HEK293T (cell line): ENCODE data around the gene HLA-DQB1.
"Not testable (repeated sequence)": the region's sequence is repeated elsewhere in the genome, so short reads cannot be mapped to it uniquely, and the experiment has no call there.

Experiments
- CTCF ChIA-PET: fragments of 350-600 bp; formaldehyde crosslinking; extraction: SDS; loops from one replicate; lab custom pipeline; 2021; ENCODE audit warnings: antibody characterized with exemption, inconsistent platforms; lab: Yijun Ruan, JAX
- POLR2A ChIA-PET: fragments of 350-600 bp; formaldehyde crosslinking; extraction: SDS; loops from one replicate; lab custom pipeline; 2020; ENCODE audit warnings: antibody characterized with exemption, inconsistent platforms; lab: Yijun Ruan, JAX
- DNase-seq: peaks from one replicate; pipeline ENCODE4 v3.0.0; 2012; ENCODE audit warnings: mixed read lengths; ENCODE audit errors: extremely low spot score
- ARNT ChIP-seq: fragments of 450-650 bp; IDR thresholded peaks from 2 replicates; pipeline ENCODE4 v1.6.1; 2017; ENCODE audit warnings: mild to moderate bottlenecking
- BHLHE40 ChIP-seq: fragments of 450-650 bp; IDR thresholded peaks from 2 replicates; pipeline ENCODE4 v1.6.1; 2016; ENCODE audit warnings: mild to moderate bottlenecking, moderate library complexity, borderline replicate concordance
- CTBP1 ChIP-seq: fragments of 450-650 bp; IDR thresholded peaks from 2 replicates; pipeline ENCODE4 v1.6.1; 2016; ENCODE audit warnings: borderline replicate concordance
- ELF4 ChIP-seq: fragments of 450-650 bp; IDR thresholded peaks from 2 replicates; pipeline ENCODE4 v1.6.1; 2017; ENCODE audit warnings: antibody characterized with exemption
- FOXA1 ChIP-seq: fragments of 450-650 bp; IDR thresholded peaks from 2 replicates; pipeline ENCODE4 v1.6.1; 2016; ENCODE audit warnings: mild to moderate bottlenecking
- FOXK2 ChIP-seq: fragments of 450-650 bp; IDR thresholded peaks from 2 replicates; pipeline ENCODE4 v1.6.1; 2016; ENCODE audit warnings: mild to moderate bottlenecking
- FOXM1 ChIP-seq: fragments of 450-650 bp; IDR thresholded peaks from 2 replicates; pipeline ENCODE4 v1.6.1; 2017; ENCODE audit warnings: mild to moderate bottlenecking, borderline replicate concordance
- HDGF ChIP-seq: fragments of 450-650 bp; IDR thresholded peaks from 2 replicates; pipeline ENCODE4 v1.6.1; 2017; ENCODE audit warnings: antibody characterized with exemption, borderline replicate concordance
- L3MBTL2 ChIP-seq: fragments of 450-650 bp; conservative IDR thresholded peaks from 2 replicates; pipeline ENCODE4 v1.6.1; 2016; ENCODE audit warnings: mild to moderate bottlenecking
- LEF1 ChIP-seq: fragments of 450-650 bp; IDR thresholded peaks from 2 replicates; pipeline ENCODE4 v1.6.1; 2017; ENCODE audit warnings: mild to moderate bottlenecking, borderline replicate concordance
- NFRKB ChIP-seq: fragments of 450-650 bp; IDR thresholded peaks from 2 replicates; pipeline ENCODE4 v1.6.1; 2016; ENCODE audit warnings: mild to moderate bottlenecking, moderate library complexity
- SP1 ChIP-seq: fragments of 450-650 bp; IDR thresholded peaks from 2 replicates; pipeline ENCODE4 v1.6.1; 2017
- SUZ12 ChIP-seq: fragments of 450-650 bp; IDR thresholded peaks from 2 replicates; pipeline ENCODE4 v1.6.1; 2016; ENCODE audit warnings: mild to moderate bottlenecking
- TARDBP ChIP-seq: fragments of 450-650 bp; IDR thresholded peaks from 2 replicates; pipeline ENCODE4 v1.6.1; 2016
- ZNF384 ChIP-seq: fragments of 450-650 bp; IDR thresholded peaks from 2 replicates; pipeline ENCODE4 v1.6.1; 2016
- TF ChIP-seq, protein P1 (sequence below): fragments of 450-650 bp; IDR thresholded peaks from 2 replicates; pipeline ENCODE4 v1.6.1; 2016

Gene HLA-DQB1

DNA sequence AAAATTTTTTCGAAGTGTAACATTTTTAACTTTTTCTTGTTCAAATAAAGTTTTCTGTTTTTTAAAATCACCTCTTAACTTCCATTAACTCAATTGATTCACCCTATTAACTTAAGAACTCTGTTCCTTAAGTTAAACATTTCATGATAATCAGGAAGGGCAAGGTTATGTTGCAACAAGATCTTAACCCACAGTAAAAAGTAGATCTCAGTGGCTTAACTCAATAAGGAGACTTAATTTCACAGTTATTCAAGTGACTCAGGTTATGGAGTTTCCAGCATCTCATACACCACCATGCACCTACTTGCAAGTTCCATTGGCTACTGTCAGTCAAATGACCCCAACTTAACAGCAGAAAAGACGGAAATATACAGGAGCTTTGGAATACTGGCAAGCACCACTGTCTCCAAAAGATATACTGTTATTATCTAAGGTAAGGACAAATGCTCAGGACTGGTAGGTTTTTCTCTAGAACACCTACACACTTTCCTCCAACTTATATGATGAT is 11.2 kb downstream of the HLA-DQB1 start:
- DNase-seq, result no peak
- ChIA-PET POLR2A (no interaction called here), CTCF (no interaction called here)

DNA sequence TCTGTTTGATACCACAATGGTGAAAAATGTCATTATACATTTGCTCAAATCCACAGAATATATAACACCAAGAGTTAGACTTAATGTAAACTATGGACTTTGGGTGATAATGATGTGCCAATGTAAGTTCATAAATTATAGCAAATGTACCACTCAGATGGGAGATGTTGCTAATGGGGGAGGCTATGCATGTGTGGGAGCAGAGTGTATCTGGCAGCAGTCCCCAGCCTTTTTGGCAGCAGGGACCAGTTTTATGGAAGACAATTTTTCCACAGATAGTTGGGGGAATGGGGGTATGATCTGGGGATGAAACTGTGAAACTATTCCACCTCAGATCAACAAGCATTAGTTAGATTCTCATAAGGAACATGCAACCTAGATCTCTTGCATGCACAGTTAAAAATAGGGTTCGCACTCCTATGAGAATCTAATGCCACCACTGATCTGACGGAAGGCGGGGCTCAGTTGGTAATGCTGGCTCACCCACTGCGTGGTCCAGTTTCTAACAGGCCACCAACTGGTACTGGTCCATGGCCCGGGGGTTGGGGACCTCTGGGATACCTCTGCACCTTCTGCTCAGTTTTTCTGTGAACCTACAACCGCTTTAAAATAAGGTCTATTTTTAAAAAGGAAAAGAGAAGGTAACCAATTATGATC is 21.3 kb downstream of the HLA-DQB1 start:
- no peak for DNase-seq
- TF ChIP-seq ZNF384, result no peak
- no peak for TF ChIP-seq FOXK2
- POLR2A ChIA-PET, result no interaction called here
- CTCF ChIA-PET, result no interaction called here

More for the DNA sequence above, 11.2 kb downstream of the HLA-DQB1 start:
- TF ChIP-seq ARNT, result no peak
- no peak for TF ChIP-seq FOXK2
- no peak for TF ChIP-seq HDGF
- no peak for TF ChIP-seq FOXA1
- TF ChIP-seq BHLHE40, result no peak
- TF ChIP-seq ZNF384, result no peak

DNA sequence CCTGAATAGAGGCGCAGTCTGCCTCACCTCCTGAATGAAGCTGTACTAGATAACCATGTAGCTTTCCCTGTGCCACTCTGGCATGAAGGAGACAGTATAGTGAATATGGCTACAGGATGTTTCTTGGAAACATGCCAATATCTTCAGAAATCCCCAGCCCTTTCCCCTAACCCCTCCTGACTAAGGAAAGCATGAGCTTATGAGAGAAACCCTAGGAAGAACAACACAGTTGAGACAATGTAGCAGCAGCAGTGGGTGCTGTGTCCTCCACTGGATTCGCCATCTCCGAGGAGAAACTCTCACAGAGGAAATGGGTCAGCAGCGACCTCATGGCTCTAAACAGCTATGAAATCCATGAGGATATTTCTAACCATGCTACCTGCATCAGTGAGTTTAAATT is 22.6 kb downstream of the HLA-DQB1 start:
- POLR2A ChIA-PET, result no interaction called here
- CTCF ChIA-PET, result no interaction called here
- no peak for TF ChIP-seq BHLHE40
- no peak for TF ChIP-seq SP1
- TF ChIP-seq, protein P1, sequence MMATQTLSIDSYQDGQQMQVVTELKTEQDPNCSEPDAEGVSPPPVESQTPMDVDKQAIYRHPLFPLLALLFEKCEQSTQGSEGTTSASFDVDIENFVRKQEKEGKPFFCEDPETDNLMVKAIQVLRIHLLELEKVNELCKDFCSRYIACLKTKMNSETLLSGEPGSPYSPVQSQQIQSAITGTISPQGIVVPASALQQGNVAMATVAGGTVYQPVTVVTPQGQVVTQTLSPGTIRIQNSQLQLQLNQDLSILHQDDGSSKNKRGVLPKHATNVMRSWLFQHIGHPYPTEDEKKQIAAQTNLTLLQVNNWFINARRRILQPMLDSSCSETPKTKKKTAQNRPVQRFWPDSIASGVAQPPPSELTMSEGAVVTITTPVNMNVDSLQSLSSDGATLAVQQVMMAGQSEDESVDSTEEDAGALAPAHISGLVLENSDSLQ, result no peak
- no peak for TF ChIP-seq CTBP1
- no peak for TF ChIP-seq FOXM1
- TF ChIP-seq FOXA1, result no peak
- DNase-seq, result no peak

DNA sequence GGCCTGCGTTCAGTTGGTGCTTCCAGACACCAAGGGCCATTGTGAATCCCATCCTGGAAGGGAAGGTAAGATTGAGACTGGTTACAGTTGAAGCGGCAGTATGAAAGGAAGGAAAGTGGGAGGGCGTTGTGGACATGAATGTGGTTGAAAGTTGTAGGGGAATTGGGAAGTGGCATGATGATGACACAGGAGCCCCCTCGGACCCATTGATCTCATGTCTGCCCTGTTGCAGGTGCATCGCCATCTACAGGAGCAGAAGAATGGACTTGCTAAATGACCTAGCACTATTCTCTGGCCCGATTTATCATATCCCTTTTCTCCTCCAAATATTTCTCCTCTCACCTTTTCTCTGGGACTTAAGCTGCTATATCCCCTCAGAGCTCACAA is 23.7 kb downstream of the HLA-DQB1 start:
- no peak for DNase-seq
- ChIA-PET CTCF (no interaction called here), POLR2A (no interaction called here)
- TF ChIP-seq ARNT (no peak), FOXA1 (no peak), SUZ12 (no peak), HDGF (no peak), L3MBTL2 (no peak), BHLHE40 (no peak)
- TF ChIP-seq, protein P1, result no peak

DNA sequence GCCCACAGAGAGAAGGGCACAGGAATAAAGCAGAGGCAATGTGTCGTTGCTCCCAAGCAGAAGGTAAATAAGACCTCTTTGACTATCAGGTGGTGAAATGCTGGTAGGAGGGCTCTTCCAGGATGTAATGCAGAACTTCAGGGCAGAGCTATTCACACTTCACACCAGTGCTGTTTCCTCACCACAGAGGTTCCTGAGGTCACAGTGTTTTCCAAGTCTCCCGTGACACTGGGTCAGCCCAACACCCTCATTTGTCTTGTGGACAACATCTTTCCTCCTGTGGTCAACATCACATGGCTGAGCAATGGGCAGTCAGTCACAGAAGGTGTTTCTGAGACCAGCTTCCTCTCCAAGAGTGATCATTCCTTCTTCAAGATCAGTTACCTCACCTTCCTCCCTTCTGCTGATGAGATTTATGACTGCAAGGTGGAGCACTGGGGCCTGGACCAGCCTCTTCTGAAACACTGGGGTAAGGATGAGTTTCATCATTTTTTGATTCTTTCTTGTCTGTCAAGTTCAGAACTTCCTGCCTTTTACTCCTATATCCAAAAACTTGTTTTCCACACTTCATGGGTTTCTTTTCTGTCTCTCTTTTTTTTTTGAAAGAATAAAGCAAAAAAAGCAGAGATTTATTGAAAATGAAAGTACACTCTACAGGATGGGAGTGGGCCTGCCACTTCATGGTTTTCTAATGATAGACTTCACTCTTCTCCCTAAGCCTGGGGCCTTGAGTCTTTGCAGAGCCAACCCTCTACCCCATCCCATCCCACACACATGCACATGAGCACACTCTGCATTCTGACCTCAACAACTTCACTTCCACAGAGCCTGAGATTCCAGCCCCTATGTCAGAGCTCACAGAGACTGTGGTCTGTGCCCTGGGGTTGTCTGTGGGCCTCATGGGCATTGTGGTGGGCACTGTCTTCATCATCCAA is 24.4 kb downstream of the HLA-DQB1 start:
- POLR2A ChIA-PET, CTCF ChIA-PET, DNase-seq: not testable (repeated sequence)

DNA sequence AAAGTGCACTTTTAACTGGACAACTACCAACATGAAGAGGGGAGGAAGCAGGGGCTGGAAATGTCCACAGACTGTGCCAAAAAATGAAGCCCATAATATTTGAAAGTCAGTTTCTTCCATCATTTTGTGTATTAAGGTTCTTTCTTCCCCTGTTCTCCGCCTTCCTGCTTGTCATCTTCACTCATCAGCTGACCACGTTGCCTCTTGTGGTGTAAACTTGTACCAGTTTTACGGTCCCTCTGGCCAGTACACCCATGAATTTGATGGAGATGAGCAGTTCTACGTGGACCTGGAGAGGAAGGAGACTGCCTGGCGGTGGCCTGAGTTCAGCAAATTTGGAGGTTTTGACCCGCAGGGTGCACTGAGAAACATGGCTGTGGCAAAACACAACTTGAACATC is 25.3 kb downstream of the HLA-DQB1 start:
- CTCF ChIA-PET, result no interaction called here
- TF ChIP-seq SUZ12 (no peak), FOXK2 (no peak)
- DNase-seq, result no peak
- POLR2A ChIA-PET, result no interaction called here

DNA sequence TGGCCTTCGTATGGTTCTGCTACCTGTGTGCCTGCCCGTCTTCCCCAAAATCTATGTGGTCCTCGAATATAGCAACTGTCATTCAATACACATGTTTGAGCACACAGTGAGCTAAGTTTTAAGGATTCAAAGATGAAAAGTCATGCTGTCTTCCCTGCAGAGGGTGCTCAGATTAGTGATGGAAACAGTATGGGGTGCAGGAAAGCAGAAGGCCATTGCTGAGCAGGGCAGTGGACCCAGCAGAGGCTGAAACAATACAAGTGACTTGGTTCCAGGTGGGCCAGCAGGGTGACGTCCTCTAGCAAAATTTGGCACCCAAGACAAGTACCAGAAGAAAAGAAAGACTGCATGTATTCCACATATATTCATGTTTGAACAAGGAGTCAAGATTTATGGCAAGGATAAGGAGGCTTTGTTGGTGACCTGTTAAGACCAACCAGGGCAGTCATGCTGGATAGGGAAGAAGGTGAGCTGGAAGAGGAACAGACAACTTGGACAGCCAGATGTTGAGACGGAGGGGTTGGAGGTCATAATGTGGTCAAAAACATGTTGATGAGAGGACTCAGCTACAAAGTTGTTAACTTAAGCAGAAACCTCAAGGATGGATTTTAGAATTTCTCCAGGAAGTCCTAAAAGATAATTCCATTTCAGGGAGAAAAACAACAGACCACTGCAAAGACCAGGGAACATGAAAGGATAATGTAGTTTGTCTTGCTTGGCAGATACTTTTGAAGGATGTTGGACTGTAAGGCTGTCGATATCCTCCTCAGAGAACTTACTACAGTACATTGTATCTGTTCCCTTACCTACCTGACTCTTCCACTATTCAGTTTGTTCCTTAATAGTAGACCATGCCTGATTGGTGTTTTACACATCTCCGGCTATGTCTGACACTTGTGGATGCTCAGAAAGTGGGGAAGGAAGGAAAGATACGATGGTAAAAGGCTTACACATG is 26.7 kb downstream of the HLA-DQB1 start:
- CTCF ChIA-PET, result no interaction called here
- no peak for DNase-seq
- TF ChIP-seq TARDBP, result no peak
- no peak for TF ChIP-seq LEF1
- no peak for TF ChIP-seq BHLHE40
- no peak for TF ChIP-seq L3MBTL2
- no peak for TF ChIP-seq NFRKB
- TF ChIP-seq SUZ12, result no peak
- TF ChIP-seq FOXM1, result no peak
- TF ChIP-seq FOXK2, result no peak
- no peak for TF ChIP-seq HDGF
- no peak for TF ChIP-seq FOXA1
- no peak for TF ChIP-seq ZNF384
- TF ChIP-seq ELF4, result no peak
- no peak for TF ChIP-seq ARNT
- no peak for TF ChIP-seq SP1
- no peak for TF ChIP-seq CTBP1
- TF ChIP-seq, protein P1, result no peak
- POLR2A ChIA-PET, result no interaction called here
